Activated CD4-positive, CD25-positive, alpha-beta regulatory T cell treated with anti-CD3 and anti-CD28 coated beads, Interleukin-2, amount 50 U/mL, for 72 hours (primary cell): ENCODE measurements around the gene NXN.
"Not testable (repeated sequence)": the region's sequence is repeated elsewhere in the genome, so short reads cannot be mapped to it uniquely, and the experiment has no call there.

ENCODE experiments used
- DNase-seq: peaks from one replicate; pipeline ENCODE4 v3.0.0; 2021

The NXN gene

GRCh38 chr17:814371-814770, 165.2 kb downstream of the NXN start:
- DNase-seq = no peak

- DNase-seq = no peak
Observed at GRCh38 chr17:812638-813204, 166.9 kb downstream of the NXN start.

- DNase-seq = no peak
Observed at GRCh38 chr17:811051-811784, 168.4 kb downstream of the NXN start.

GRCh38 chr17:807523-808294, 171.9 kb downstream of the NXN start:
- no peak for DNase-seq

GRCh38 chr17:806781-807522, 172.6 kb downstream of the NXN start:
- no peak for DNase-seq

GRCh38 chr17:806346-806745, 173.2 kb downstream of the NXN start:
- DNase-seq = no peak

- DNase-seq = not testable (repeated sequence)
Observed at GRCh38 chr17:805886-806285, 173.7 kb downstream of the NXN start.

- no peak for DNase-seq
Observed at GRCh38 chr17:804541-805435, 174.8 kb downstream of the NXN start.

- DNase-seq = no peak
Observed at GRCh38 chr17:802901-803881, 176.4 kb downstream of the NXN start.

- DNase-seq = no peak
Observed at GRCh38 chr17:802481-802880, 177.1 kb downstream of the NXN start.

- no peak for DNase-seq
Observed at GRCh38 chr17:801660-802059, 177.9 kb downstream of the NXN start.

GRCh38 chr17:800446-801242, 178.9 kb downstream of the NXN start:
- DNase-seq = no peak

GRCh38 chr17:799261-799660, 180.3 kb downstream of the NXN start:
- DNase-seq = no peak

GRCh38 chr17:798246-798645, 181.3 kb downstream of the NXN start:
- no peak for DNase-seq

- DNase-seq = no peak
Observed at GRCh38 chr17:797236-797840, 182.2 kb downstream of the NXN start.

- no peak for DNase-seq
Observed at GRCh38 chr17:796609-797008, 183.0 kb downstream of the NXN start.

GRCh38 chr17:795721-796120, 183.9 kb downstream of the NXN start:
- no peak for DNase-seq

- DNase-seq = no peak
Observed at GRCh38 chr17:795276-795675, 184.3 kb downstream of the NXN start.

- DNase-seq = no peak
Observed at GRCh38 chr17:794876-795275, 184.7 kb downstream of the NXN start.

GRCh38 chr17:792277-792676, 187.3 kb downstream of the NXN start:
- no peak for DNase-seq
